BLaER1 treated with 17β-estradiol and CSF1 and Interleukin-3, amounts not matched to agents 10 nM and 100 nM (cell line): ENCODE results near the gene MAML3.

Experiments used
- H3K27ac ChIP-seq, 11 experiments: shearing (Covaris generic); formaldehyde crosslinking; 2 replicates each; pipeline ENCODE4 v1.8.1; 2022
- H3K27me3 ChIP-seq, 11 experiments: shearing (Covaris generic); formaldehyde crosslinking; 2 replicates each; pipeline ENCODE4 v1.8.1; 2022
- H3K36me3 ChIP-seq, 11 experiments: shearing (Covaris generic); formaldehyde crosslinking; 2 replicates each; pipeline ENCODE4 v1.8.1; 2022
- H3K4me1 ChIP-seq, 10 experiments: shearing (Covaris generic); formaldehyde crosslinking; 2 replicates each; pipeline ENCODE4 v1.8.1; 2022
- H3K4me2 ChIP-seq, 11 experiments: shearing (Covaris generic); formaldehyde crosslinking; 2 replicates each; pipeline ENCODE4 v1.8.1; 2022
- H3K4me3 ChIP-seq, 10 experiments: shearing (Covaris generic); formaldehyde crosslinking; 2 replicates each; pipeline ENCODE4 v1.8.1; 2022
- H3K9ac ChIP-seq, 11 experiments: shearing (Covaris generic); formaldehyde crosslinking; 2 replicates each; pipeline ENCODE4 v1.8.1; 2022
- H3K9me3 ChIP-seq, 11 experiments: shearing (Covaris generic); formaldehyde crosslinking; replicated peaks in 1 of 11; 2 replicates each; pipeline ENCODE4 v1.8.1; 2022
- H4K20me1 ChIP-seq, 11 experiments: shearing (Covaris generic); formaldehyde crosslinking; 2 replicates each; pipeline ENCODE4 v1.8.1; 2022
- Cebpa-rat ChIP-seq, 11 experiments: shearing (Covaris generic); IDR thresholded peaks; 2 replicates each; pipeline ENCODE4 v1.8.1; 2022

Gene MAML3

GRCh38 chr4:140183270-140183669 is 29.3 kb upstream of the MAML3 start:
- Histone ChIP-seq H3K4me2 (no peak overlapping the region), H4K20me1 (no peaks in the 10 kb centered on the region), H3K9ac (no peak overlapping the region), H3K4me3 (no peak overlapping the region), H3K27me3 (no peaks in the 10 kb centered on the region), H3K27ac (no peak overlapping the region), H3K4me1 (no peaks in the 10 kb centered on the region), H3K36me3 (no peaks in the 10 kb centered on the region), H3K9me3 (no peaks in the 10 kb centered on the region)
- TF ChIP-seq Cebpa-rat (IDR thresholded peaks at IDR 0.05): no peak

GRCh38 chr4:140180577-140180976 is 26.6 kb upstream of the MAML3 start:
- H3K4me1 ChIP-seq: peaks cover 0 to 6% (median 0%) of the 10 kb centered on the region in 10 experiments; a peak in 1 of 20 replicates
- no peak overlapping the region for H3K4me3 ChIP-seq
- H3K9ac ChIP-seq: no peak overlapping the region
- TF ChIP-seq Cebpa-rat (IDR thresholded peaks at IDR 0.05): no peak
- no peak overlapping the region for H3K4me2 ChIP-seq
- H4K20me1 ChIP-seq: no peaks in the 10 kb centered on the region
- H3K27me3 ChIP-seq: no peaks in the 10 kb centered on the region
- H3K27ac ChIP-seq: no peak overlapping the region
- no peaks in the 10 kb centered on the region for H3K9me3 ChIP-seq
- no peaks in the 10 kb centered on the region for H3K36me3 ChIP-seq

GRCh38 chr4:140176735-140177134 is 22.8 kb upstream of the MAML3 start:
- H3K4me3 ChIP-seq: no peak overlapping the region
- H3K4me1 ChIP-seq: peaks cover 0 to 6% (median 0%) of the 10 kb centered on the region in 10 experiments; a peak in 1 of 20 replicates
- peak overlapping the region in 1 of 11 experiments; percentile 17; a peak in 2 of 22 replicates for H3K4me2 ChIP-seq
- H3K9me3 ChIP-seq: no peaks in the 10 kb centered on the region
- no peaks in the 10 kb centered on the region for H3K27me3 ChIP-seq
- no peak overlapping the region for H3K9ac ChIP-seq
- no peak overlapping the region for H3K27ac ChIP-seq
- no peak for TF ChIP-seq Cebpa-rat (IDR thresholded peaks at IDR 0.05)
- H3K36me3 ChIP-seq: no peaks in the 10 kb centered on the region
- H4K20me1 ChIP-seq: no peaks in the 10 kb centered on the region

DNA sequence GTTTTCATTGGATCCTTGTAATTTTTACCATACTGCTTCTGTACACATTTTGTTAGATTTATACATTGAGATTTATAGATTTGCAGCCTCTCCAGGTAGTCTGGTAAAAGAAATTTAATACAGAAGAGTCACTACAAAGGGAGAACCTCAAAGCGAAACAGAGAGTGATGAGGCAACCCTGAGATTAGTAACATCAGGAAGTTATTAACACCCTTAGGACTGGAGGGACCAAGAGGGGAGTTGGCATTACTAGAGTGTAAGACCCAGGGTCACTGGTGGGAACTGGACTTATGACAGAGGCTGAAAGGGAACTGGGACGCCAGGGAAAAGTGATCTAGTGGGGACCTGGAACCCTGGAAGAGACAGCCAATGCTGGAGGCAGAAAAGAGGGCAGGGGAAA is 20.6 kb upstream of the MAML3 start:
- Histone ChIP-seq H3K36me3 (no peaks in the 10 kb centered on the region), H3K9me3 (no peaks in the 10 kb centered on the region), H4K20me1 (no peaks in the 10 kb centered on the region), H3K4me3 (no peak overlapping the region), H3K27me3 (no peaks in the 10 kb centered on the region), H3K4me1 (peaks cover 0 to 6% (median 0%) of the 10 kb centered on the region in 10 experiments; a peak in 1 of 20 replicates), H3K27ac (no peak overlapping the region), H3K9ac (no peak overlapping the region), H3K4me2 (no peak overlapping the region)
- no peak for TF ChIP-seq Cebpa-rat (IDR thresholded peaks at IDR 0.05)

DNA sequence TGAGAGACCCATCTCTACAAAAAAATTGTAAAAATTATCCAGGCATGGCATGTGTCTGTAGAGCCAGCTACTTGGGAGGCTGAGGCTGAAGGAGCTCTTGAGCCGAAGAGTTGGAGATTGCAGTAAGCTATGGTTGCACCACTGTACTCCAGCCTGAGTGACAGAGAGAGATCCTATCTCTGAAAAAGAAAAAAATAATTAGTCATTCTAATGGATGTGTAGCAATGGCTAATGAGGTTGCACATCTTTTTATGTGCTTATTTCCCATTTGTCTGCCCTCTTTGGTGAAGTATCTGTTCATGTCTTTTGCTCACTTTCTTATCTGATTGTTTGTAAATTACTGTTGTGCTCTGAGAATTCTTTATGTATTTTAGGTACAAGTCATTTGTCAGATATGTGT is 19.0 kb upstream of the MAML3 start:
- H3K27ac ChIP-seq: no peak overlapping the region

DNA sequence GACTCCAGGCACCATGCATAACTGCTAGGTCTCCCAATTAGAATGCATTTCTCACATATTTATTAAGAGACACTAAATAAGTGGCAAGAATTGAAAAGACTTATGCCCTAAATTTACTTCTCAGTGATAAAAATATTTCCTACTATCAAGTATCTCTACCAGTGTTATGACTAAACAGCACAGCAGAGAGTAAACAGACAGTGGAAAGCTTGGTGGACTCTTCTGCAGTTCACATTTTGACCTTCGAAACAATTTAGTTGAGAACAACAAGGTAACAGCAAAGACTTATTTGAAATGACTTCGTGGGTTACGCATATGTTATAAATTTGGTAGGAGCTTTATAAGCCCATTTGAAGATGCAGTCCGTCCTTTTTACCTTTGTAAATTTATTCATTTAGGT is 16.3 kb upstream of the MAML3 start:
- H4K20me1 ChIP-seq: no peaks in the 10 kb centered on the region

More for the DNA sequence above, 19.0 kb upstream of the MAML3 start:
- H3K9me3 ChIP-seq: peaks cover 0 to 8% (median 0%) of the 10 kb centered on the region in 11 experiments; a peak in 1 of 22 replicates
- no peaks in the 10 kb centered on the region for H4K20me1 ChIP-seq
- no peaks in the 10 kb centered on the region for H3K36me3 ChIP-seq
- H3K9ac ChIP-seq: no peak overlapping the region
- no peak for TF ChIP-seq Cebpa-rat (IDR thresholded peaks at IDR 0.05)
- no peaks in the 10 kb centered on the region for H3K27me3 ChIP-seq
- peaks cover 0 to 9% (median 0%) of the 10 kb centered on the region in 10 experiments; a peak in 3 of 20 replicates for H3K4me1 ChIP-seq
- H3K4me2 ChIP-seq: no peak overlapping the region
- no peak overlapping the region for H3K4me3 ChIP-seq

DNA sequence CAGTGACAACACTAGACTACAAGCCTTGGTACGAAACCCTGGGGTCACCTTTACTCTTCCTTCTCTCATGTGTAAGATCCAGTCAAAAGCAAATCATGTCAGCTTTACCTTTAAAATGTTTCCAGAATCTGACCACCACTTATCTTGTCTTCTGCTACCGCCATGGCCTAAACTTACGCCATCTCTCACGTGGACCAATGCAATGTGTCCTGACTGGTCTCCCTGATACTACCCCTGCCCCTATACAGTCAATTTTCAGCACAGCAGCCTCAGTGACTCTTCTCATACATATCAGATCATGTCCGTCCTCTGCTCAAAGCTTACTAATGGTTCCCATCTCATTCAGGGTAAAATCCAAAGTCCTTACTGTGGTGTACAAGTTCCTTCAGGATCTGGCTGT is 15.0 kb upstream of the MAML3 start:
- no peak overlapping the region for H3K27ac ChIP-seq
- no peak for TF ChIP-seq Cebpa-rat (IDR thresholded peaks at IDR 0.05)
- H4K20me1 ChIP-seq: no peaks in the 10 kb centered on the region
- peaks cover 0 to 8% (median 0%) of the 10 kb centered on the region in 11 experiments; a peak in 1 of 22 replicates for H3K9me3 ChIP-seq
- no peaks in the 10 kb centered on the region for H3K27me3 ChIP-seq
- peaks cover 0 to 9% (median 0%) of the 10 kb centered on the region in 10 experiments; a peak in 2 of 20 replicates for H3K4me1 ChIP-seq
- no peak overlapping the region for H3K9ac ChIP-seq
- no peak overlapping the region for H3K4me3 ChIP-seq
- no peaks in the 10 kb centered on the region for H3K36me3 ChIP-seq
- no peak overlapping the region for H3K4me2 ChIP-seq

More for the DNA sequence above, 16.3 kb upstream of the MAML3 start:
- Histone ChIP-seq H3K4me3 (no peak overlapping the region), H3K9ac (no peak overlapping the region), H3K4me2 (no peak overlapping the region), H3K27ac (no peak overlapping the region), H3K27me3 (no peaks in the 10 kb centered on the region), H3K36me3 (no peaks in the 10 kb centered on the region), H3K4me1 (peaks cover 0 to 8% (median 0%) of the 10 kb centered on the region in 10 experiments; a peak in 2 of 20 replicates), H3K9me3 (peaks cover 0 to 8% (median 0%) of the 10 kb centered on the region in 11 experiments; a peak in 1 of 22 replicates)
- TF ChIP-seq Cebpa-rat (IDR thresholded peaks at IDR 0.05): no peak

DNA sequence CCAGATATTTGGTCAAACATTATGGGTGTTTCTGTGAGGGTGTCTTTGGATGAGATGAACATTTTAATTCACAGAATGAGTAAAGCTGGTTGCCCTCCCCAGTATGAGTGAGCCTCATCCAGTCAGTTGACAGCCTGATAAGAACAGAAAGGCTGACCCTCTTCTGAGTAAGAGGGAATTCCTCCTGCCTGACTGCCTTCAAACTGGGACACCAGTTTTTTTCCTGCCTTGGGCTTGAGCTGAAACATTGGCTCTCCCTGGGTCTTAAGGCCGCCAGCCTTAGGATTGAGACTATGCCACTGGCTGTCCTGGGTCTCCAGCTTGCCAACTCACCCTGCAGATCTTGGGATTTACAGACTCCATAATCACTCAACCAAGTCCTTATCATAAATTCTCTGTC is 14.5 kb upstream of the MAML3 start:
- H3K9me3 ChIP-seq: peaks cover 0 to 8% (median 0%) of the 10 kb centered on the region in 11 experiments; a peak in 1 of 22 replicates
- no peak for TF ChIP-seq Cebpa-rat (IDR thresholded peaks at IDR 0.05)
- no peaks in the 10 kb centered on the region for H3K27me3 ChIP-seq
- no peaks in the 10 kb centered on the region for H3K36me3 ChIP-seq
- no peak overlapping the region for H3K9ac ChIP-seq
- no peak overlapping the region for H3K4me3 ChIP-seq
- H3K4me1 ChIP-seq: peaks cover 0 to 13% (median under 1%) of the 10 kb centered on the region in 10 experiments; a peak in 10 of 20 replicates
- H3K27ac ChIP-seq: no peak overlapping the region
- H4K20me1 ChIP-seq: no peaks in the 10 kb centered on the region
- no peak overlapping the region for H3K4me2 ChIP-seq

- 0 out of 20 replicates have a peak overlapping the region, but pooled peaks of 1 of the 10 experiments have one; percentile 17 for H3K4me3 ChIP-seq
- peak overlapping the region in 5 of 11 experiments; percentile 41 to 56 (median 49); a peak in 8 of 22 replicates for H3K27ac ChIP-seq
- peaks cover 4 to 13% (median 10%) of the 10 kb centered on the region in 11 experiments; a peak in 12 of 22 replicates for H3K9me3 ChIP-seq
- TF ChIP-seq Cebpa-rat (IDR thresholded peaks at IDR 0.05): no peak
- no peaks in the 10 kb centered on the region for H3K27me3 ChIP-seq
- peak overlapping the region in 6 of 11 experiments; percentile 18 to 85 (median 44); a peak in 11 of 22 replicates for H3K4me2 ChIP-seq
- no peaks in the 10 kb centered on the region for H3K36me3 ChIP-seq
- peaks cover 6 to 35% (median 15%) of the 10 kb centered on the region in 10 experiments; a peak in 19 of 20 replicates for H3K4me1 ChIP-seq
- peak overlapping the region in 2 of 11 experiments; percentile 22 to 47; a peak in 2 of 22 replicates for H3K9ac ChIP-seq
- no peaks in the 10 kb centered on the region for H4K20me1 ChIP-seq
Observed at GRCh38 chr4:140163029-140163810, 9.2 kb upstream of the MAML3 start.
